RWPE2 (cell line): ENCODE results near the gene FOSL1.

Source experiments
- ATAC-seq: fragments of 200-7000 bp; cut with Tn5 transposase; 3 replicates; pipeline ENCODE4 v1.9.1; 2021; ENCODE audit warnings: low read depth
- DNase-seq: peaks from one replicate; pipeline ENCODE4 v3.0.0-alpha.2; 2020; ENCODE audit warnings: low spot score
- H3K27ac ChIP-seq: fragments of 450-650 bp; 2 replicates; pipeline ENCODE4 v1.5.1; 2017; ENCODE audit warnings: mild to moderate bottlenecking; ENCODE audit not compliant: poor library complexity, severe bottlenecking
- H3K27me3 ChIP-seq: fragments of 250-450 bp; sonication (Bioruptor Pico); 2 replicates; pipeline ENCODE4 v1.5.1; 2021; ENCODE audit warnings: mild to moderate bottlenecking, moderate library complexity; ENCODE audit not compliant: insufficient read depth, poor library complexity, severe bottlenecking
- H3K36me3 ChIP-seq: fragments of 250-450 bp; sonication (Bioruptor Pico); 2 replicates; pipeline ENCODE4 v1.5.1; 2020; ENCODE audit warnings: low read depth, mild to moderate bottlenecking, moderate library complexity
- H3K4me1 ChIP-seq: fragments of 250-450 bp; sonication (Bioruptor Pico); 2 replicates; pipeline ENCODE4 v1.5.1; 2021; ENCODE audit warnings: mild to moderate bottlenecking, moderate library complexity; ENCODE audit not compliant: insufficient read depth, poor library complexity, severe bottlenecking
- H3K4me3 ChIP-seq: fragments of 250-450 bp; sonication (Bioruptor Pico); 2 replicates; pipeline ENCODE4 v1.5.1; 2021; ENCODE audit warnings: mild to moderate bottlenecking, moderate library complexity; ENCODE audit not compliant: severe bottlenecking
- H3K9me3 ChIP-seq: fragments of 250-450 bp; sonication (Bioruptor Pico); 2 replicates; pipeline ENCODE4 v1.5.1; 2021; ENCODE audit warnings: mild to moderate bottlenecking, moderate library complexity; ENCODE audit not compliant: severe bottlenecking
- TF ChIP-seq, protein P1 (sequence below): fragments of 450-650 bp; IDR thresholded peaks from one replicate; pipeline ENCODE4 v1.5.1; 2017; ENCODE audit warnings: mild to moderate bottlenecking, moderate library complexity; ENCODE audit not compliant: poor library complexity, severe bottlenecking

Gene FOSL1

DNA sequence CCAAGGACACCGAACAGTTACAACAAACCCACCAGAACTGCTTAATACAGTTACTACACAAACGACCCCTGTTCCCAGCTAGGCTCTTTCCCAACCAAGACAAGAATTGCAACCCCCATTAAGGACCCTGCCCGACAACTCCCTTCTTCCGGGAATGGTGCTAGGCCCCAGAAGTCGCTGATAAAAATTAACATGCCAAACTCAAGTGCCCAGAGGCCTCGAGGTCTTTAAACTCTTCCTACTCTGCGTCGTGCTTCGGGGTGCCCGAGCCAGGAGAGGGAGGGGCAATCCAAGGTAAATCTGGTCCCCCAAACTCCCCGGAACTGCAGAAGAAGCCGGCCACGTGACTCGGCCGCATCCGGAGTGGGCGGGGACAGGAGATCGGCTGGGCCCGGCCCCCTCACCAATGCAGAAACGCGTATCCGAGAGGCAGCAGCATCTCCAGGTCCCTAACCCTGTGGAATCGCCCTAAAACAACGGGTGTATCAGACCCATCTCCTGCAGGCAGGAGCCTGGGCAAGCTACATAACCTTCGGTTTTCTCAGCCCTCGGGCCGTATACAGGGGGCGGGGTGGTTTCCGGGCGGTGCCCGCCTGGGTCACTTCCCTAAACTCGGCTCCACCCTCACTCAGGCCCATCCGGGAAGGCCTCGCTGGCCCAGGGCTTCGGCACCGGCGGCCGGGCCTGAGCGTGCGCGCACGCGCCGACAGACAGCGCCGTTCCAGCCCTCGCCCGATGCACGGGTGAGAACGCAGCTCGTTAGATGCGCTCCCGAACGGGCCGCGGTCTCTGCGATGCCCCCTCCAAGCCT lies 43.3 kb downstream of the FOSL1 start:
- H3K27me3 ChIP-seq: no peaks in the 10 kb centered on the region
- H3K36me3 ChIP-seq: peaks cover 50% of the 10 kb centered on the region
- H3K4me3 ChIP-seq: peak overlapping the region; percentile 97
- peak; percentile 11 for ATAC-seq
- DNase-seq: peak; percentile 75
- H3K27ac ChIP-seq: peak overlapping the region; percentile 91
- no peaks in the 10 kb centered on the region for H3K4me1 ChIP-seq
- H3K9me3 ChIP-seq: no peaks in the 10 kb centered on the region
- TF ChIP-seq, protein P1, sequence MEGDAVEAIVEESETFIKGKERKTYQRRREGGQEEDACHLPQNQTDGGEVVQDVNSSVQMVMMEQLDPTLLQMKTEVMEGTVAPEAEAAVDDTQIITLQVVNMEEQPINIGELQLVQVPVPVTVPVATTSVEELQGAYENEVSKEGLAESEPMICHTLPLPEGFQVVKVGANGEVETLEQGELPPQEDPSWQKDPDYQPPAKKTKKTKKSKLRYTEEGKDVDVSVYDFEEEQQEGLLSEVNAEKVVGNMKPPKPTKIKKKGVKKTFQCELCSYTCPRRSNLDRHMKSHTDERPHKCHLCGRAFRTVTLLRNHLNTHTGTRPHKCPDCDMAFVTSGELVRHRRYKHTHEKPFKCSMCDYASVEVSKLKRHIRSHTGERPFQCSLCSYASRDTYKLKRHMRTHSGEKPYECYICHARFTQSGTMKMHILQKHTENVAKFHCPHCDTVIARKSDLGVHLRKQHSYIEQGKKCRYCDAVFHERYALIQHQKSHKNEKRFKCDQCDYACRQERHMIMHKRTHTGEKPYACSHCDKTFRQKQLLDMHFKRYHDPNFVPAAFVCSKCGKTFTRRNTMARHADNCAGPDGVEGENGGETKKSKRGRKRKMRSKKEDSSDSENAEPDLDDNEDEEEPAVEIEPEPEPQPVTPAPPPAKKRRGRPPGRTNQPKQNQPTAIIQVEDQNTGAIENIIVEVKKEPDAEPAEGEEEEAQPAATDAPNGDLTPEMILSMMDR: no peak

DNA sequence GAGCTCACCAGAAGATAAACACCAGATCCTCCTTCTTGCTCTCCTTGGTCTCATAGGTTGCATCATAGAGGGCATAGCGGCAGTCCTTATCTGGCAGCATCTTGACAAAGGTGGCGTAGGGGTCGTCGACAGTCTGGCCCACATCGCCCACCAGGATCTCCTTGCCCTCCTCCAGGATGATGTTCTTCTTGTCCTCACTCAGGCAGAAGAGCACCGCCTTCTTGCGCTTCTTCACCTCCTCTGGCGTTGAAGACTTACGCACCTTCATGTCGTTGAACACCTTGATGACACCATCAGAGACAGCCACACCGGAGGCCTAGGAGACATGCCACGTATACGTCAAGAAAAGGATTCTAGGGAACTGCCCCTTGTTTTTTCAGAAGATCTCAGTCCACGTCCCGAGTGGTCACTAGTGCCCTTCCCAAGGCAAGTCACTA lies 44.2 kb downstream of the FOSL1 start:
- no peak overlapping the region for H3K4me3 ChIP-seq
- ATAC-seq (no peak), DNase-seq (no peak)
- H3K9me3 ChIP-seq: no peaks in the 10 kb centered on the region
- no peaks in the 10 kb centered on the region for H3K4me1 ChIP-seq
- H3K36me3 ChIP-seq: peaks cover 46% of the 10 kb centered on the region
- peak overlapping the region; percentile 91 for H3K27ac ChIP-seq
- no peaks in the 10 kb centered on the region for H3K27me3 ChIP-seq
- TF ChIP-seq, protein P1: no peak

DNA sequence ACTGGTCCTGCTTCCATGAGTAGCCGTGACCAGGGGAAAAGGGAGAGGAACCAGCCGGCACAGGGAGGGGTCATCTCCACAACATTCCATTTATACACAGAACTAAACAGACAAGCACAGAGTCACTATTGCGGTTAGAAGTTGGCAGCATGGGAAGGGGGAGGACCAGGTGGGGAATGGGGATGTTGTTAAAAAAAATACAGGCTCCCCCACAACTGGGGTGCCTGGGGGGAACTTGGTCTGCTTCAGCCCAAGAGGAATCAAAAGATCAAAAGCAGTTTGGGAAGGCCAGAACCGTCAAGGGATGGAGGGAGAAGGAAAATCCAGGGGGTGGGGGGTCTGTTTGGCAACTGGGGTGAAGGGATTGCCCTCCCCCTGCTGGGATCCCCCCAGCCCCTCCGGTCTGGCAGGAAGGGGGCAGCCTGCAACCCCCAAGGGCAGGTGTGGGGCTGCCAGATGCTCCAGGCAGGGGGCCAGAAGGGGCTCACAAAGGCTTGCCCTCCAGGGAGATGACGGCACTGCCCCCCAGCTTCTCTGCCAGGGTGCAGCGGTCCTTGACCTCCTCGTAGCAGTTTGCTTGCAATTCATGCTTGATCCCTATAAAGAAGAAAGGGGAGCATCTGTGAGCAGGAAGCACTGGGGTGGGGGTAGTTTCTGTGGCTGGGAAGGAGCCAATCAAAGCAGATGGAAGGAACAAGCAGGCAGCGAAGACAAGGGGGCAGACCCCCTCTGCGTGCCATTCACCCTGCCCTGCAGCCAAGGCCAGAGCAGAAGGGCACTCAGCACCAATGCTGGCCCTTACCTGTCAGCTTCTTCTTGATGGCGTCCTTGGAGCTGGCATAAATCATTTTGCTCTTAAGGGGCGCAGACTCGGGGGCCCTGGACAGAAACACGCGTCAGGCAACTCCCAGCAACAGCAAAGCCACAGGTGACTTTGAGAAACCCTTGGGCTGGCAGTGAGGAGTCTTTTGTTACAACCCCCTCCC lies 45.0 kb downstream of the FOSL1 start:
- no peaks in the 10 kb centered on the region for H3K27me3 ChIP-seq
- DNase-seq (peak; percentile 19), ATAC-seq (no peak)
- peaks cover 46% of the 10 kb centered on the region for H3K36me3 ChIP-seq
- no peak overlapping the region for H3K4me3 ChIP-seq
- H3K9me3 ChIP-seq: no peaks in the 10 kb centered on the region
- no peaks in the 10 kb centered on the region for H3K4me1 ChIP-seq
- TF ChIP-seq, protein P1: no peak
- H3K27ac ChIP-seq: no peak overlapping the region

DNA sequence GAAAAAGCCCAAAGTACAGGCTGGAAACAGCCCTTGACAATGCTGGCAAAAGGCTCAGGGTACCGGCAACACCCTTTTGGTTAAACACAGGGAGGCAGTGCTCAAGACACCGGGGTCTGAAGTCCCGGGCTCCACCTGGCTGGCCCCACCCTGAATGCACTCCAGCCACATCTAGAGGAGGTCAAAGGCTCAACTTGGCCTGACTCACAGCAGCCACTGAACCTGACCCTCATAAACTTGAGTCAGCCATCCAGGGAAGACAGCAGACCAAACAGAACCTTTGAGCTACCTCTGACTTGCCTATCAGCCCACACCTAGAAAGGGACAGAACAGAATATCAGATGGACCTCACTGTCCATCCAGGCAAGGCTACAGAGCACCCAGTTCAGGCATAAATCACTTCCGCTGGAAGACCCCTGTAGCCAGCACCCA lies 46.0 kb downstream of the FOSL1 start:
- ATAC-seq (no peak), DNase-seq (peak; percentile 36)
- Histone ChIP-seq H3K27ac (no peak overlapping the region), H3K27me3 (no peaks in the 10 kb centered on the region), H3K36me3 (peaks cover 46% of the 10 kb centered on the region), H3K4me3 (no peak overlapping the region), H3K9me3 (no peaks in the 10 kb centered on the region), H3K4me1 (no peaks in the 10 kb centered on the region)
- TF ChIP-seq, protein P1: no peak
